HepG2 (cell line): ENCODE measurements around the gene FRMD4A. TPM values are rescaled to one million over a fixed set of nuclear protein-coding genes. Genes with fewer than 3 reads are reported as not detected.
A peak's percentile ranks its signal among the peaks of the same experiment; 100 is the strongest.

Source experiments
- E2F2 ChIP-seq: sonication (generic); formaldehyde crosslinking; IDR thresholded peaks from 2 replicates; pipeline ENCODE4 v1.4.0; 2020; ENCODE audit warnings: missing genetic modification reagents, borderline replicate concordance
- JUND ChIP-seq: sonication (generic); formaldehyde crosslinking; IDR thresholded peaks from 2 replicates; pipeline ENCODE4 v1.8.0; 2022; ENCODE audit warnings: mild to moderate bottlenecking, missing genetic modification reagents
- MAF1 ChIP-seq: sonication (generic); formaldehyde crosslinking; IDR thresholded peaks from 2 replicates; pipeline ENCODE4 v1.5.0; 2020; ENCODE audit warnings: missing genetic modification reagents, borderline replicate concordance
- MATR3 ChIP-seq: sonication (generic); formaldehyde crosslinking; IDR thresholded peaks from 2 replicates; pipeline ENCODE4 v1.4.0; 2020; ENCODE audit warnings: missing genetic modification reagents
- PCBP1 ChIP-seq: fragments of 200-400 bp; formaldehyde crosslinking; IDR thresholded peaks from 2 replicates; pipeline ENCODE4 v1.6.1; 2017; ENCODE audit warnings: mild to moderate bottlenecking, low read depth, low read length, borderline replicate concordance
- POLR2AphosphoS2 ChIP-seq: IDR thresholded peaks from 2 replicates; pipeline ENCODE4 v1.6.1; 2011; ENCODE audit warnings: low read depth, low read length, improper control_type of control experiment
- SOX6 ChIP-seq, 2 experiments: fragments of 450-650 bp in 1 of 2; sonication (generic) in 1 of 2; formaldehyde crosslinking in 1 of 2; IDR thresholded peaks; 2 replicates each; pipeline versions ENCODE4 v1.4.0 to v1.6.1; 2017 to 2020; ENCODE audit warnings: antibody characterized with exemption in 1 of 2, mild to moderate bottlenecking in 1 of 2, missing genetic modification reagents in 1 of 2
- THYN1 ChIP-seq: sonication (generic); formaldehyde crosslinking; IDR thresholded peaks from 2 replicates; pipeline ENCODE4 v1.8.1; 2023; ENCODE audit warnings: low read depth, mild to moderate bottlenecking, moderate library complexity, missing genetic modification reagents, borderline replicate concordance
- YEATS4 ChIP-seq: sonication (generic); formaldehyde crosslinking; IDR thresholded peaks from 2 replicates; pipeline ENCODE4 v1.4.0; 2020; ENCODE audit warnings: missing genetic modification reagents, borderline replicate concordance
- ZBTB8A ChIP-seq: sonication (generic); formaldehyde crosslinking; IDR thresholded peaks from 2 replicates; pipeline ENCODE4 v1.4.0; 2020; ENCODE audit warnings: mild to moderate bottlenecking, low read depth, missing genetic modification reagents, borderline replicate concordance
- ZNF207 ChIP-seq: fragments of 450-650 bp; IDR thresholded peaks from 2 replicates; pipeline ENCODE4 v1.6.1; 2016; ENCODE audit warnings: antibody characterized with exemption, borderline replicate concordance
- ZNF318 ChIP-seq: sonication (generic); formaldehyde crosslinking; IDR thresholded peaks from 2 replicates; pipeline ENCODE4 v1.4.0; 2020; ENCODE audit warnings: mild to moderate bottlenecking, missing genetic modification reagents
- ZNF446 ChIP-seq: sonication (generic); formaldehyde crosslinking; IDR thresholded peaks from 2 replicates; pipeline ENCODE4 v1.5.0; 2020; ENCODE audit warnings: mild to moderate bottlenecking, missing genetic modification reagents
- ZNF780A ChIP-seq: sonication (generic); formaldehyde crosslinking; IDR thresholded peaks from 2 replicates; pipeline ENCODE4 v1.8.0; 2022; ENCODE audit warnings: mild to moderate bottlenecking, missing genetic modification reagents, moderate library complexity
- polyA plus RNA-seq, 8 experiments: library from polyadenylated mRNA; depleted of rRNA in 3 of 8; stranded (reverse) in 7 of 8; unstranded in 1 of 8; fragments of >200 nt; fragmentation: Illumina TruSeq in 4 of 8; extraction: Trizol in 4 of 8; gene quantifications; 2 replicates each; pipeline versions ENCODE4 v1.2.1 to v1.2.3, GENCODE V29; 2011 to 2016; ENCODE audit warnings: low read depth in 4 of 8, missing spikeins in 1 of 8, mixed read lengths in 1 of 8; ENCODE audit not compliant: insufficient read depth in 1 of 8
- total RNA-seq, 5 experiments: library from RNA; depleted of rRNA; stranded (reverse); fragments of >200 nt; fragmentation: Illumina TruSeq; extraction: Trizol; gene quantifications; 2 replicates each; pipeline ENCODE4 v1.2.3, GENCODE V29; 2016; ENCODE audit warnings: low read depth in 1 of 5
- TF ChIP-seq, protein P1 (sequence below): sonication (generic); formaldehyde crosslinking; IDR thresholded peaks from 2 replicates; pipeline ENCODE4 v1.4.0; 2020; ENCODE audit warnings: mild to moderate bottlenecking, missing genetic modification reagents, borderline replicate concordance
- TF ChIP-seq, protein P2 (sequence below): conservative IDR thresholded peaks from 2 replicates; pipeline ENCODE4 v1.6.1; 2018; ENCODE audit warnings: missing genetic modification reagents

FRMD4A gene
- total and polyA plus RNA-seq, 2 of the 13 experiments (the other 11 are each of a cell fraction or from before 2014, with no cell fraction given) = 0.09 to 0.26 TPM

DNA sequence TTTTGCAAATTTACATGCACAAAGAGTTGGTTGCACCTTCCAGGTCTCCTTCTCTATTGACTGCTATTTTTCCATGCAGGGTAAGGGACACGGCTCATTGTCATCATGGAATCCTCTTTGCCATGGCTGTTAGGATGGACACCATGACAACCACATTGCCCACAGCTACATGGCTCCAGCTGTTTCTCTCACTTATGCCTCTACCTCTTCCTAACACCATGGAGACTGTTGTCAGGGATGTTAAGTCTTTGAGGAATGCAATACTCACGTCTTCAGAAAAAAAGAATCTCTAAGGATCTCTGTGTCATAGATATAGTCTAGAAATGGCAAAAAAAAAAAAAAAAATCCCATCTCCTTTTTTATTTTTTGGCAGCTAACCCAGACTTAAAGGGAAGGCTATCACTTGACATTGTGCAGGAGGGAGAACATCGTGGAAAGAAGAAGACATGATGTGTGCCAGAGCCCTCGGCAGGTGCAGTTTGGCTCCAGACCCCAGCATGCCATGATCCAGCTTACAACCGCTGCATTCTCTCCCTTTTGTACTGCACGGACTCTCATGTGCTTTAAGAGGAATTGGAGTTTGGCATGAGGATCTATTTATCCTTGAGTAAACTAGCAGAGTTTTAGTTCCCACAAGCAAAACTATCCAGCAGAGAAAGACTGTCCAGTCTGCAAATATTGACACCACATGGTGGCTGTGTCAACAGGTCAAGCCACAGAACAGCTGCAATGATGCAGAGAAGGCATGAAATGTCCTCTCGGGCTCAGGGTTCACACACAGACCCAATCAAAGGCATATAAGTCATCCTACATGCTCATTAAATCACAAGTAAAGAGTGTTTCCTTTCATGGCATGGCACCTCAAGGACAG is 70.8 kb downstream of the FRMD4A start (continued):
- TF ChIP-seq ZNF207 = no peak
- TF ChIP-seq ZNF446 (CRISPR knock-in tag) = no peak
- no peak for TF ChIP-seq JUND (CRISPR knock-in tag)
- no peak for TF ChIP-seq SOX6 (IDR thresholded peaks at IDR 0.05)
- TF ChIP-seq SOX6 (CRISPR knock-in tag; IDR thresholded peaks at IDR 0.05) = peak; percentile 72
- no peak for TF ChIP-seq MAF1
- no peak for TF ChIP-seq THYN1
- TF ChIP-seq E2F2 = no peak
- TF ChIP-seq PCBP1 = no peak
- TF ChIP-seq, protein P1, sequence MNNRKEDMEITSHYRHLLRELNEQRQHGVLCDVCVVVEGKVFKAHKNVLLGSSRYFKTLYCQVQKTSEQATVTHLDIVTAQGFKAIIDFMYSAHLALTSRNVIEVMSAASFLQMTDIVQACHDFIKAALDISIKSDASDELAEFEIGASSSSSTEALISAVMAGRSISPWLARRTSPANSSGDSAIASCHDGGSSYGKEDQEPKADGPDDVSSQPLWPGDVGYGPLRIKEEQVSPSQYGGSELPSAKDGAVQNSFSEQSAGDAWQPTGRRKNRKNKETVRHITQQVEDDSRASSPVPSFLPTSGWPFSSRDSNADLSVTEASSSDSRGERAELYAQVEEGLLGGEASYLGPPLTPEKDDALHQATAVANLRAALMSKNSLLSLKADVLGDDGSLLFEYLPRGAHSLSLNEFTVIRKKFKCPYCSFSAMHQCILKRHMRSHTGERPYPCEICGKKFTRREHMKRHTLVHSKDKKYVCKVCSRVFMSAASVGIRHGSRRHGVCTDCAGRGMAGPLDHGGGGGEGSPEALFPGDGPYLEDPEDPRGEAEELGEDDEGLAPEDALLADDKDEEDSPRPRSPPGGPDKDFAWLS (CRISPR knock-in tag) = no peak
- no peak for TF ChIP-seq POLR2AphosphoS2
- TF ChIP-seq, protein P2, sequence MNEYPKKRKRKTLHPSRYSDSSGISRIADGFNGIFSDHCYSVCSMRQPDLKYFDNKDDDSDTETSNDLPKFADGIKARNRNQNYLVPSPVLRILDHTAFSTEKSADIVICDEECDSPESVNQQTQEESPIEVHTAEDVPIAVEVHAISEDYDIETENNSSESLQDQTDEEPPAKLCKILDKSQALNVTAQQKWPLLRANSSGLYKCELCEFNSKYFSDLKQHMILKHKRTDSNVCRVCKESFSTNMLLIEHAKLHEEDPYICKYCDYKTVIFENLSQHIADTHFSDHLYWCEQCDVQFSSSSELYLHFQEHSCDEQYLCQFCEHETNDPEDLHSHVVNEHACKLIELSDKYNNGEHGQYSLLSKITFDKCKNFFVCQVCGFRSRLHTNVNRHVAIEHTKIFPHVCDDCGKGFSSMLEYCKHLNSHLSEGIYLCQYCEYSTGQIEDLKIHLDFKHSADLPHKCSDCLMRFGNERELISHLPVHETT (CRISPR knock-in tag) = no peak
- no peak for TF ChIP-seq ZNF318 (CRISPR knock-in tag)
- no peak for TF ChIP-seq YEATS4 (CRISPR knock-in tag)
- TF ChIP-seq ZNF780A (CRISPR knock-in tag) = no peak
- no peak for TF ChIP-seq MATR3 (CRISPR knock-in tag)
- TF ChIP-seq ZBTB8A = no peak
